GM18867 (cell line): ENCODE data around the gene OR52K1.
"Not testable (repeated sequence)": the region's sequence is repeated elsewhere in the genome, so short reads cannot be mapped to it uniquely, and the experiment has no call there.

Experiments
- ATAC-seq: cut with Tn5 transposase; IDR thresholded peaks from one replicate; pipeline ENCODE4 v1.9.1; 2021; ENCODE audit warnings: mild to moderate bottlenecking, moderate library complexity; ENCODE audit not compliant: unreplicated experiment

OR52K1 gene

GRCh38 chr11:4491405-4491804, 9.0 kb downstream of the OR52K1 start:
- ATAC-seq, result not testable (repeated sequence)

GRCh38 chr11:4491878-4492606, 9.6 kb downstream of the OR52K1 start:
- no peak for ATAC-seq

DNA sequence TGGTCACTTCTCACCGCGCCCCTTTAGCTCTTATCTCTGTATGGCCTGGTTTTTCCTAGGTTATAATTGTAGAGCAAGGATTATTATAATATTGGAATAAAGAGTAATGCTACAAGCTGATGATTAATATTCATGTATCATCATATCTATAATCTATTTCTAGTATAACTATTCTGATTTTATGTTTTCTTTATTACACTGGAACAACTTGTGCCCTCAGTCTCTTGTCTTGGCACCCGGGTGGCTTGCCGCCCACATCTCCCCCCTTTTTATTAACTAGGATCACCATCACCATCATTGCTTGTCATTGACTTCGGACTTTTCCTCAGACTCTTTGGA, 11.0 kb downstream of the OR52K1 start:
- ATAC-seq, result no peak

DNA sequence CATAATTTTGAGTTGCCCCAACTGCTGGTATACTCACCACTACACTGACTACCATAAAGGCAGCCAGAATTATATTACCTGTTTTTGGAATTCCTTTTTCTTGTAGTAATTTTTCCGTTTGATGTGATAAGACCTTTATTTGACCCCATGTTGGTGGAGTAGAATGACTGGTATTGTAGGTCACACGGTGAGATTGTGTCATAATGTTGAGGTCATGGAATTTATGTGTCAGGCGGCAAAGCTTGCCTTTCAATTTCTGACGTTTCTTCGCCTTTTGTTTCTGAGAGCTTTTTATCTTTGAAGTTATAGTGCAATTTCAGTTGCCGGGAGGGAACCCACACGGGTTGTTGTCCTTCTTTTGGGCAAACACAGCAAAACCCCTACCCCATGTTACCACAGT, 13.0 kb downstream of the OR52K1 start:
- ATAC-seq, result no peak

- no peak for ATAC-seq
Measured at GRCh38 chr11:4495986-4496385, 13.5 kb downstream of the OR52K1 start.

GRCh38 chr11:4496557-4497248, 14.3 kb downstream of the OR52K1 start:
- ATAC-seq, result no peak

DNA sequence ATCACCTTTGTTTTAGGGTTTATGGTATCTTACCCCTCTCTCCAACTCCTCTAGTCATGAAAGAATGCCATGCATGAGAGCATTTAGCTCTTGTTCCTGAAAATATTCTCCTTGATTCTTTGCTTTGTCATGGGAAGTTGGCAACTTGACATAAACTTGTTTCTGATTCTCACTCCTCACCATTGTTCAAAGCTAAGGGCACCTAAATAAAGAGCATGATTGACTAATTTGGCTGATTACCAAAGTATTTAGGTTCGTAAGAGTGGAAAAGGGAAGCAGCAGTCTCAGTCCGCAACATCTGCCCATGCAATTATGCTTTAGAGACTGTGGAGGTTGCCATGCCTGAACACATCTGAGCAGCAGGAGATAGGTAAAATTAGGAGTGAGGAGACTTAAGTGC, 26.4 kb downstream of the OR52K1 start:
- ATAC-seq, result no peak

DNA sequence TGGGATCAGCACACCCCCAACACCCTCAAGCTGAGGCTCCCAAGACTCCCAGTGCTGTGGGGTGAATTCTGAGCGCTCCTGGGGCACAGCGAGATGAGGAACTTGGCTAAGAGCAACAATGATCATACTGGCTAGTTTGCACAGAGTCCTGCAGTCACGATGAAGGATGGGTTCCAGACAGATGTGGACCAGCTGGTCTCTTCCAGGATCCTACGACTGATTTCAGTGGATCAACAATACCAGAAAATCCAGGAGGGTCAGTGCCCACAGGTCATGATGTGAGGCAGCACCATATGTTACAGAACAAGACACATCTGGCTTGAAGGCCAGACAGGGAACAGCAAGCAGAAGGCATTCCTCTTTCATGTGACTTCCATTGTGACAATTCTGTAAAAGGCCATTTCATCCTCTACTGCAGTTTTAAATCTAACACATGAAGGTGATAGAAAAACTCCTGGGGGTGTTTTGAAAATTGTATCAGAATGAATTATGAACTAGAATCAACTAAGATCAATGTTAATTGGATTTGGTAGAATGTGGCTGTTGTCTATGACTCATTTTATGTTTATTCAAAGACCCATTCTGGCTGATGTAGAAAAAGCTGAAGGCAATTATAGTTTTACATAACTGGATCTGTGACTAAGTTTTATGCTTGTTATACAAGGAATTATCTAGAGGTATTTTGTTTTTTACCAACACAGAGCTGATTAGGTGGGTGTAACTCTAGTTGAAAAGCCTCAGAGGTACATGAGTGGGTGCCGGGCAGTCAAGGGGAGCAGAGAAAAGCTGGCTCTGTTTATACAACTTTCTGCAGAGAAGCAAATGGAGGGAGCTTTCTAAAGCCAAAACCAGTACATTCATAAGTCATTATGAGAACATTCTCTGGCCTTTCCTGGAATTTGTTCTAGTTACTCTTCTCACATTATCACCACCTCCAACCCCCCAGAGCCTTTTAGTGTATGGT, 29.1 kb downstream of the OR52K1 start:
- ATAC-seq, result no peak

DNA sequence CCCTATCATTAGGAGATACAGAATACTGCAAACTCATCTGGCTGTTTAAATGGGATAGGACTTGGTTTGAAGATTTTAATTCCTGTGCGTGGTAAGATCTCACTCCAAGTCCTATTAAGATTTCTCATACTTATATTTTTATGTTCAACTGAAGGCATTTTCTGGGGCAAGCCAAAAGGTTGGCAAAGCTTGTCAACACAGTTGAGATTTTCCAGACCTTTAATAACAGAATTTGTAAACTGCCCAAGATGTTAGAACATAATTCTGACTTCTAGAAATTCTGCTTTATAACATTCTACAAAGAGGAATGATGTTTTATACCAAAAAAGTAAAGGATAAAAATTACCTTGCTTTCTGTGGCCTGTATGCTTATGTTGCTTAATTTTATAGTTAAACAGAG, 31.8 kb downstream of the OR52K1 start:
- no peak for ATAC-seq

DNA sequence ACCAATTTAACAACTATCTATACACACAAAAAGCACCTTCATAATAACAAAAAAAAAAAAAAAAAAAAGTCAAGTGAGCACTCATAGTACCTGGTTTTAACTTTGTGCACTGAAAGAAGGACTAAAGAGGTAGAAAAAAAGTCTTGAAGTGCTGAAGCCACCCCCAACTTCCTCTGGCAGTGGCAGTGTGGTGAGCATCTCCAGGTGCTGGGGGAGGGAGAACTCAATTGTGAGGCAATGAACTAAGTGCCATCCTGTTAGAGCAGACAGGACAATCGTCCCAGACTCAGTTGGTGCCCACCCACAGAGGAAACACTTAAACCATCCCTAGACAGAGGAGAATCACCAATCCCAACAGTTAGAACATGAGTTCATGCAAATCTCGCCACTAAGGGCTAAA, 39.9 kb downstream of the OR52K1 start:
- ATAC-seq, result no peak

DNA sequence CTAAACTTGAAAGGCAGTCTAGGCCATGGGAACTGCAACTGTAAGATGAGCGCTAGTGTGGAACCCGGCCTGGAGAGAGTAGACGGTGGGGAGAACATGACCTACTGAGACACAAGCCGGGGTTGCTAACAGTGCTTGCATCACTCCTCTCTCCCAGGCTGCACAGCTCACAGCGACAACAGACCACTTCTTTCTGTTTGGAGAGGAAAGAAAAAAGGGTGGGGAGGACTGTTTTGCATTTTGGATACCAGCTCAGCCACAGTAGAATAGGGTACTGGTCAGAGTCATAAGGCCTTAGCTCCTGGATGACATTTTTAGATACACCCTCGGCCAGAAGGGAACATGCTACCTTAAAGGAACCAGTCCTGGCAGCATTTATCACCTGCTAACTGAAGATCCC, 40.3 kb downstream of the OR52K1 start:
- ATAC-seq, result no peak

- ATAC-seq, result no peak
Measured at GRCh38 chr11:4523666-4524065, 41.2 kb downstream of the OR52K1 start.

- ATAC-seq, result no peak
Measured at GRCh38 chr11:4527926-4528325, 45.5 kb downstream of the OR52K1 start.

DNA sequence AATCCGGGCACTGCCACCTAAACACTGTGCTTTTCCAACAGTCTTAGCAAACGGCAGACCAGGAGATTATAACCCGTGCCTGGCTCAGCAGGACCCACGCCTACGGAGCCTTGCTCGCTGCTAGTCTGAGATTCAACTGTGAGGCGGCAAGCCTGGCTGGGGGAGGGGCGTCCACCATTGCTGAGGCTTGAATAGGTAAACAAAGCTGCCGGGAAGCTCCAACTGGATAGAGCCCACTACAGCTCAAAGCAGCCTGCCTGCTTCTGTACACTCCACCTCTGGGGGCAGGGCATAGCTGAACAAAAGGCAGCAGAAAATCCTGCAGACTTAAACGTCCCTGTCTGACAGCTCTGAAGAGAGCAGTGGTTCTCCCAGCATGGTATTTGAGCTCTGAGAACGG, 49.2 kb downstream of the OR52K1 start:
- not testable (repeated sequence) for ATAC-seq

DNA sequence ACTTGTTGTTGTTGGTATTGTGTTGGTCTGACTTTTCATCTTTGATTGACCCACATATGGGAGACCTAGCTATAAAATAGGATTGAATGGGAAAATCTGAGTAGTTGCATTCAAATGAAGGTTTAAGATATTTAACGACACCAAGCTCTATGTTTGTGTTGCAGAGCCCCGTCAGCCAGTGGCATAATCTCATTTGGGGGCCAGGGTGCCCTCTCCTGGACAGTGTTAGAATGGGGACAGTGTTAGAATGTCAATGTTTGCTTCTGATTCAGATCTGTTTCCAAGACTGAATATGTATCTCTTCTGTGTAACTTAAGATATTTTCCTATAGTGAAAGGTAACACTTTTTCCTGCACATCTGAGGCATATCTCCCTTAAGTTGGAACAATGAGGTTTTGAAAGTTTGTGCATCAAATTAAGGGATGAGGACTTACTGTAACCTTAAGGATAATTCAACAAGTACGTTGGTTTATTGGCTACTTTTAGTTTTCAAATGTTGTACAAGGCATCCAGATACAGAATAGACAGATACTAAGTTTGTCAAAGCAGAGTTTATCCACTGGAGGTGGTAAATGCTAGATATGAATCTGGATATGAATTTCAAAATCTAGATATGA, 57.3 kb downstream of the OR52K1 start:
- peak; percentile 78 for ATAC-seq

- no peak for ATAC-seq
Measured at GRCh38 chr11:4541071-4541470, 58.6 kb downstream of the OR52K1 start.
